Measurements from ENCODE around the gene GTSE1.

GTSE1 gene

DNA sequence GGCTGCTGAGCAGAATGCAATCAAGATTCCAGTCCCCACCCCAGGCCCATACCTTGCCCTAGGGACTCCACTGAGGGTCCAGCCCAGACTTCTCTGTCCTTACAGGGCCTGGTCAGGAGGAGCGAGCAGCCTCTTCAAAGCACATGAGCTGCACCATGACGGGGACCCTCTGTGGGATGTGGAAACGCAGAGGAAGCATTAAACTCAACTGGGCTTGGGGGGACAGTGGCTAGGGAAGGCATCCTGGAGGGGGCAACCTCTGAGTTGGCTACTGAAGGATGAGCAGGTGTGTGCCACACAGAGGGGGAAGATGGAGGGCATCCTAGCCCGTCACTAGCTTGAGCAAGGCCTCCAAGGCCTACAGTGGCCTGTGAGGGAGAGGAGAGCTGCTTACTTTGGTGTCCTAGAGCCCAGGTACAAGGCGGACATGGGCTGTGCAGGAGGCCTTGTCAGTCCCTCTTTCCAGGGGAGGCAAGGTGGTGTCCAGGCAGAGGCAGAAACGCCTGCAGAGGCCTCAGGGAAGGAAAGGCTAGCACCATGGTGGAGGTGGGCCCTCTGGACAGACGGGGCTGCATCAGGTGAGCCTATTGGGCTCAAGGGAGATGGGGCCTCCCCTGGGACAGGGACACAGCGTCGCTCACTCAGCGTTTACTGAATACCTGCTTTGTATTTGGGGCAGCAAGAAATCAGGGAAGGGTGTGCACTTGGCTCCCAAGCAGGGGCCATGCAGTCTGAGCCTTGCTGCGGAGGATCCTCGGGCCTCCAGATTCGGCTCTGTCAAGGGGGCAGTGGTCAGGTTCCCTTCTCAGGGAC lies 14.6 kb upstream of the GTSE1 start:
- no peaks in the 10 kb centered on the region for H3K27me3 ChIP-seq (ENCODE audit: low read depth)

DNA sequence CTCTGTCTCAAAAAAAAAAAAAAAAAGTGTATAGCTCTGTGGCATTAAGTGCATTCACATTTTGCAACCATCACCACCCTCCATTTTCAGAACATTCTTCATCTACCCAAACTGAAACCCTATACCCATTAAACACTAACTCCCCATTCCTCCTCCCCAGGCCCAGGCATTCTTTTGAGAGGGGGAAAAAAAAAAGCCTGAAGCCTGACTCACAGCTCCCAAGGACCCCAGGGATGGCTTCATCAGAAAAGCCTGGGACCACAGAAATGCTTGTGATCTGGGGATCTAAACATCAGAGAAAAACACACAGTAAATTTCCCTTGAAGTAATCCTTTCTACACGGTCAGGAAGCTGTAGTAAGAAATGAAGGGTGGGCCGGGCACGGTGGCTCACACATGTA lies 10.7 kb upstream of the GTSE1 start:
- in situ Hi-C loops (cut with MboI; ENCODE audit: low sequenced_read_pairs), result no loop called here
- peaks cover 25% of the 10 kb centered on the region for H3K36me3 ChIP-seq (replicated peaks)

More for the DNA sequence above, 14.6 kb upstream of the GTSE1 start:
- in situ Hi-C loops (cut with MboI; ENCODE audit: low sequenced_read_pairs), result no loop called here
- no peaks in the 10 kb centered on the region for H3K4me1 ChIP-seq
- peaks cover 49% of the 10 kb centered on the region for H3K36me3 ChIP-seq (replicated peaks)
- H3K4me3 ChIP-seq, result no peak overlapping the region
- DNase-seq (ENCODE audit: low spot score in 2 of 2), result no peak
- H3K9me3 ChIP-seq, result no peaks in the 10 kb centered on the region

GRCh38 chr22:46286941-46287872 lies 9.5 kb upstream of the GTSE1 start:
- Histone ChIP-seq H3K27me3 (ENCODE audit: low read depth) (no peaks in the 10 kb centered on the region), H3K9me3 (no peaks in the 10 kb centered on the region), H3K4me1 (peaks cover 4% of the 10 kb centered on the region; the same call in 1 of the 2 replicates), H3K4me3 (no peak overlapping the region), H3K36me3 (replicated peaks) (peaks cover 16% of the 10 kb centered on the region)
- in situ Hi-C loops (cut with MboI; ENCODE audit: low sequenced_read_pairs), result no loop called here
- no peak for DNase-seq (ENCODE audit: low spot score in 2 of 2)

More for the DNA sequence above, 10.7 kb upstream of the GTSE1 start:
- no peak for DNase-seq (ENCODE audit: low spot score in 2 of 2)
- Histone ChIP-seq H3K4me1 (no peaks in the 10 kb centered on the region), H3K4me3 (no peak overlapping the region), H3K27me3 (ENCODE audit: low read depth) (no peaks in the 10 kb centered on the region), H3K9me3 (no peaks in the 10 kb centered on the region)

- Histone ChIP-seq H3K4me1 (peaks cover 4% of the 10 kb centered on the region; the same call in 1 of the 2 replicates), H3K9me3 (no peaks in the 10 kb centered on the region), H3K4me3 (no peak overlapping the region), H3K27me3 (ENCODE audit: low read depth) (no peaks in the 10 kb centered on the region), H3K36me3 (replicated peaks) (peaks cover 21% of the 10 kb centered on the region)
- in situ Hi-C loops (cut with MboI; ENCODE audit: low sequenced_read_pairs), result no loop called here
- no peak for DNase-seq (ENCODE audit: low spot score in 2 of 2)
Observed at GRCh38 chr22:46287873-46288751, 8.6 kb upstream of the GTSE1 start.

DNA sequence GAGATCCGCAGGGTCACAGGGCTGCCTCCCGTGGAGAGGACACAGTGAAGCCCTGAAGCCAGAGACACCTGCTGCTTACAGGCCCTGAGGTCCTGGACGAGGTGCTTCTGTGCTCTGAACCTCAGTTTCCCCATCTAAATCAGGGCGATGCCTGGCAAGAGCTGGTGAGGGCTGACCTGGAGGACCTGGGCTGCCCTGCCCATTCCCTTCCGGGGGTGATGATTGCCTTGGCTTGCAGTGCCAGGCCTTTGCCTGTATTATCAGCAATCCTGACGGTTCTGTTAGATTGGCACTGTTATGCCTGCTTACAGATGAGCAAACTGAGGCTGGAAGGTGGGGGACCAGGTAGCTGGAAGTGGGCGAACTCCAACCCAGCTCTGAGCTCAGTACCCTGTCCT lies 7.8 kb upstream of the GTSE1 start:
- Histone ChIP-seq H3K4me1 (peaks cover 4% of the 10 kb centered on the region; the same call in 1 of the 2 replicates), H3K9me3 (no peaks in the 10 kb centered on the region), H3K36me3 (replicated peaks) (peaks cover 21% of the 10 kb centered on the region), H3K4me3 (no peak overlapping the region), H3K27me3 (ENCODE audit: low read depth) (no peaks in the 10 kb centered on the region)
- DNase-seq (ENCODE audit: low spot score in 2 of 2), result no peak
- in situ Hi-C loops (cut with MboI; ENCODE audit: low sequenced_read_pairs), result no loop called here

DNA sequence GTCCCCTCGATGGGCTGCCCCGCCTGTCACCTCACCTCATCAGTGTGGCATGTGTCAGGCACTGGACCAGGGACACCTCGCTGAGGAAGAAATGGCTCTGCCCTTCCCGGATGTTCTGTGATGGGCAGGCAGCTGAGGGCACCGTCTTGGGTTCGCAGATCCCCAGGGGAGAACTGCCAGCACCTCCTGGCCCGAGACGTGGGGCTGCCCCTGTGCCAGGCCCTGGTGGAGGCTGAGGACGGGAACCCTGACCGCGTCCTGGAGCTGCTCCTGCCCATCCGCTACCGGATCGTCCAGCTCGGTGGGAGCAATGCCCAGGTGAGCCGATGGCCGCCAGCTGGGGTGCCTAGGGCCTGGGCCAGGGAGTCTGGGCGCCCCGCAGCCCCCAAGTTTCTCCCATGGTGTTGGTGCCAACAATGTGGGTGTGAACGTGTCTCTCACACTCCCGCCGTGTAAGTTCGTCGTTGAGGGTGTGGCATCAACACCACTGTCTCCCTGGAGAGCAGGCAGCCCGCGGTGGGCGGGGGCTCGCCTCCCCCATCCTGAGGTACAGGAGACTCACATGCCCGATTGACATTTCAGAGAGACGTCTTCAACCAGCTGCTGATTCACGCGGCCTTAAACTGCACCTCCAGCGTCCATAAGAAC lies 7.3 kb upstream of the GTSE1 start:
- H3K9me3 ChIP-seq, result no peaks in the 10 kb centered on the region

DNA sequence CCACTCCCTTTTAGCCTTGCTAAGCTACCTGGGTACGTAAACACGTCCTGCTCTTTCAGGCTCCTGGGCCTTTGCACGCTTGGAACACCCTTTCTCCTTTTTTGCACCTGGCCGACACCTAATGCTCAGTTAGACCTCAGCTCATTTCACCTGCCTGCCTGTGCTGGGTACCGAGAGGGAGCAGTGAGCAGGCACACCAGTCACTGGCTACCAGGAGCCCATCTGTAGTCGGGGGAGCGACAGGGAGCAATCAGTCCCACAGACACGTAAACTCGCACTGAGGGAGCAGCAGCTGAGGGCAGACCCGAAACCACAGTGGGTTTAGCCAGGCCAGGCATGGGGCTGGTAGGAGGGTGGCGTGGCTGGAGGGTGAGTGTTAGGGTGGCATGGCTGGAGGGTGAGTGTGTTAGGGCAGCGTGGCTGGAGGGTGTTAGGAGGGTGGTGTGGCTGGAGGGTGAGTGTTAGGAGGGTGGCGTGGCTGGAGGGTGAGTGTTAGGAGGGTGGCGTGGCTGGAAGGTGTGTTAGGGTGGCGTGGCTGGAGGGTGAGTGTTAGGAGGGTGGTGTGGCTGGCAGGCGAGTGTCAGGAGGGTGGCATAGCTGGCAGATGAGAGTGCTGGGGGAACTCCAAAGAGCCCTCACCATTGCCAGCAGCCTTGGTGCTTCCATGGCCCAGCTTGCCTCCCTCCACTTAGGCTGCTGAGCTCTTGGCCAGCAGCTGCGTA lies 6.4 kb upstream of the GTSE1 start:
- no peak for DNase-seq (ENCODE audit: low spot score in 2 of 2)
- Histone ChIP-seq H3K9me3 (no peaks in the 10 kb centered on the region), H3K36me3 (replicated peaks) (peaks cover 16% of the 10 kb centered on the region), H3K4me1 (peaks cover 4% of the 10 kb centered on the region), H3K4me3 (no peak overlapping the region), H3K27me3 (ENCODE audit: low read depth) (no peaks in the 10 kb centered on the region)
- in situ Hi-C loops (cut with MboI; ENCODE audit: low sequenced_read_pairs), result loop anchor here (10.0 kb wide), 1 partner anchor 165 kb away; no protein-coding TSS in a partner anchor

More for the DNA sequence above, 7.3 kb upstream of the GTSE1 start:
- H3K4me1 ChIP-seq, result peaks cover 4% of the 10 kb centered on the region; the same call in 1 of the 2 replicates
- H3K36me3 ChIP-seq (replicated peaks), result peaks cover 17% of the 10 kb centered on the region
- in situ Hi-C loops (cut with MboI; ENCODE audit: low sequenced_read_pairs), result no loop called here
- no peak overlapping the region for H3K4me3 ChIP-seq
- DNase-seq (ENCODE audit: low spot score in 2 of 2), result no peak
- H3K27me3 ChIP-seq (ENCODE audit: low read depth), result no peaks in the 10 kb centered on the region

- in situ Hi-C loops (cut with MboI; ENCODE audit: low sequenced_read_pairs), result loop anchor here (10.0 kb wide), 1 partner anchor 166 kb away; no protein-coding TSS in a partner anchor
- no peak overlapping the region for H3K4me3 ChIP-seq
- H3K36me3 ChIP-seq (replicated peaks), result peaks cover 16% of the 10 kb centered on the region
- H3K4me1 ChIP-seq, result peaks cover 12% of the 10 kb centered on the region
- DNase-seq (ENCODE audit: low spot score in 2 of 2), result no peak
- H3K27me3 ChIP-seq (ENCODE audit: low read depth), result no peaks in the 10 kb centered on the region
- H3K9me3 ChIP-seq, result no peaks in the 10 kb centered on the region
Observed at GRCh38 chr22:46290843-46291785, 5.6 kb upstream of the GTSE1 start.

DNA sequence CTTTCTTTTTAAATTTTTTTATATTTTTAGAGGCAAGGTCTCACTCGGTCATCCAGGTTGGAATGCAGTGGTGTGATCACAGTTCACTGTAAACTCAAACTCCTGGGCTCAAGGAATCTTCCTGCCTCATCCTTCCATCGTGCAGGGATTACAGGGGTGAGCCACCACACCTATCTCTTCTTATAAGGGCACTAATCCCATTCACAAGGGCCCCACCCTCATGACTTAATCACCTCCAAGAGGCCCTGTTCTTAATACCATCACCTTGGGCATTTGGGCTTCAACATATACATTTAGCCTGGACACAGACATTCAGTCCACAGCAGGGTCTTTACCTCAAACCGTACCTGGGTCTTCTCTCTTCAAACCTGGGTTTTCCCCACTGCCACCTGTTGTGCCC lies 4.5 kb upstream of the GTSE1 start:
- Histone ChIP-seq H3K9me3 (no peaks in the 10 kb centered on the region), H3K27me3 (ENCODE audit: low read depth) (no peaks in the 10 kb centered on the region), H3K4me1 (peaks cover 13% of the 10 kb centered on the region), H3K4me3 (no peak overlapping the region), H3K36me3 (replicated peaks) (peaks cover 20% of the 10 kb centered on the region)
- in situ Hi-C loops (cut with MboI; ENCODE audit: low sequenced_read_pairs), result loop anchor here (10.0 kb wide), 1 partner anchor 167 kb away; no protein-coding TSS in a partner anchor
- DNase-seq (ENCODE audit: low spot score in 2 of 2), result no peak

DNA sequence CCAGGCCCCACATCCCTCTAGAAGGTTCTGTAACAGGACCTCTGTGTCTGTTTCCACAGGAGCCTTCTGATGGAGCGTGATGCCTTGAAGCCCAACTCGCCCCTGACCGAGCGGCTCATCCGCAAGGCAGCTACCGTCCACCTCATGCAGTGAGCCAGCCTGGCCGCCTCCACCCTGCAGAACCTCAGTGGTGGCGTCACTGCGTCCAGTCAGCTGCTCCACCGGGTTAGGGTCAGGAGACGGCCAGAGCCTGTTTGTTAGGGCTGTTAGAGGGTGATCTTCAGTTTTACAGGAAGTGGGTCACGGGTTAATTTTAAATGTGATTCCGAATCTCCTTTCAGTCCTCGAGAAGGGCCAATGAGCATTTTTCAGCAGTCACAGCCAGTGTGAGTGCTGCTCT lies 3.9 kb upstream of the GTSE1 start:
- Histone ChIP-seq H3K36me3 (replicated peaks) (peaks cover 26% of the 10 kb centered on the region), H3K4me3 (no peak overlapping the region), H3K9me3 (no peaks in the 10 kb centered on the region), H3K27me3 (ENCODE audit: low read depth) (no peaks in the 10 kb centered on the region), H3K4me1 (peaks cover 13% of the 10 kb centered on the region)
- in situ Hi-C loops (cut with MboI; ENCODE audit: low sequenced_read_pairs), result loop anchor here (10.0 kb wide), 1 partner anchor 168 kb away; no protein-coding TSS in a partner anchor
- no peak for DNase-seq (ENCODE audit: low spot score in 2 of 2)

GRCh38 chr22:46293577-46294260 lies 3.0 kb upstream of the GTSE1 start:
- Histone ChIP-seq H3K4me1 (peaks cover 20% of the 10 kb centered on the region), H3K36me3 (replicated peaks) (peaks cover 36% of the 10 kb centered on the region), H3K9me3 (no peaks in the 10 kb centered on the region), H3K4me3 (no peak overlapping the region), H3K27me3 (ENCODE audit: low read depth) (no peaks in the 10 kb centered on the region)
- DNase-seq (ENCODE audit: low spot score in 2 of 2), result no peak
- in situ Hi-C loops (cut with MboI; ENCODE audit: low sequenced_read_pairs), result loop anchor here (10.0 kb wide), 1 partner anchor 169 kb away; no protein-coding TSS in a partner anchor

All from HAP-1 (cell line).